Endothelial cell of coronary artery (primary cell): ENCODE measurements around the gene GUSB. TPM values are rescaled to one million over a fixed set of nuclear protein-coding genes. Genes with fewer than 3 reads are reported as not detected.

Experiments used
- total RNA-seq: library from RNA; depleted of rRNA; stranded (reverse); fragments of >200 nt; gene quantifications from 2 replicates; pipeline ENCODE4 v1.2.3, GENCODE V29; 2014

The GUSB gene
- total RNA-seq: 21.4 and 25.9 TPM in 2 replicates

GRCh38 chr7:65981965-65982792 is at the start of gene GUSB:
TSS of gene GUSB (minus strand) at chr7:65982213. CDS start at chr7:65982183, 30 bp downstream.

Other genes starting within 250 kb of the GUSB start
- gene VKORC1L1, start 109.1 kb downstream of the GUSB start, total RNA-seq: 14.3 and 19.5 TPM in 2 replicates
- gene ASL, start 93.6 kb upstream of the GUSB start, total RNA-seq: 44.1 and 56.9 TPM in 2 replicates
- gene CRCP, start 132.6 kb upstream of the GUSB start, total RNA-seq: 30.0 and 31.8 TPM in 2 replicates
- 27.3 and 35.0 TPM in 2 replicates for gene TPST1, start 223.1 kb upstream of the GUSB start, total RNA-seq